Measurements from ENCODE around the gene CD46.

Gene CD46

GRCh38 chr1:207742850-207743555 is 8.9 kb upstream of the CD46 start:
- Histone ChIP-seq H3K36me3 (ENCODE audit: low read depth) (no peaks in the 10 kb centered on the region), H3K4me3 (ENCODE audit: severe bottlenecking) (no peak overlapping the region), H3K27me3 (ENCODE audit: insufficient read depth, poor library complexity, severe bottlenecking) (no peaks in the 10 kb centered on the region), H3K9me3 (ENCODE audit: severe bottlenecking) (no peaks in the 10 kb centered on the region), H3K4me1 (ENCODE audit: insufficient read depth, poor library complexity, severe bottlenecking) (peaks cover 7% of the 10 kb centered on the region), H3K27ac (ENCODE audit: poor library complexity, severe bottlenecking) (no peak overlapping the region)
- ATAC-seq (ENCODE audit: low read depth) (no peak), DNase-seq (ENCODE audit: low spot score) (no peak)
- TF ChIP-seq CTCF (IDR thresholded peaks at IDR 0.05; ENCODE audit: poor library complexity, severe bottlenecking), result no peak

GRCh38 chr1:207744000-207744534 is 7.8 kb upstream of the CD46 start:
- TF ChIP-seq CTCF (IDR thresholded peaks at IDR 0.05; ENCODE audit: poor library complexity, severe bottlenecking), result no peak
- ATAC-seq (ENCODE audit: low read depth) (no peak), DNase-seq (ENCODE audit: low spot score) (no peak)
- Histone ChIP-seq H3K27me3 (ENCODE audit: insufficient read depth, poor library complexity, severe bottlenecking) (no peaks in the 10 kb centered on the region), H3K4me1 (ENCODE audit: insufficient read depth, poor library complexity, severe bottlenecking) (peaks cover 7% of the 10 kb centered on the region), H3K4me3 (ENCODE audit: severe bottlenecking) (no peak overlapping the region), H3K9me3 (ENCODE audit: severe bottlenecking) (no peaks in the 10 kb centered on the region), H3K27ac (ENCODE audit: poor library complexity, severe bottlenecking) (no peak overlapping the region), H3K36me3 (ENCODE audit: low read depth) (no peaks in the 10 kb centered on the region)

DNA sequence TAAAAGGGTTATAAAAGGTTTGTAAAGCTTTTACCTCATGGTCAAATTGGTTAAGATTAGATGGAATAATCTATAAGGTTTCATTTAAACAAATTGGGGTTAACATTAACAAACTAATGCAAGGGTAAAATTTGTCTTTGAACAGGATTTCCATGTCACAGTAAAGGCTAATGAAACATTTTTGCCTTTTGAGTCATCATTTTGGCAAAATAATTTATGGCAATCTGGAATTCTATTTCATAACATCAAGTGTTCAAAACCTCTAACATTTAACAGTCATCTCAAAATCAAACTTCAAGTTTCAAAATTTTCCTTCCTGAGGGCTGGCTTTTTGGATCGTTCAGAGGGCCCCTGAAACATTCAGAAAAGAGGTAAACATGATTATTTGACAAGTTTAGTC is 6.6 kb upstream of the CD46 start:
- ATAC-seq (ENCODE audit: low read depth), result no peak
- Histone ChIP-seq H3K27me3 (ENCODE audit: insufficient read depth, poor library complexity, severe bottlenecking) (no peaks in the 10 kb centered on the region), H3K4me3 (ENCODE audit: severe bottlenecking) (no peak overlapping the region), H3K27ac (ENCODE audit: poor library complexity, severe bottlenecking) (no peak overlapping the region), H3K4me1 (ENCODE audit: insufficient read depth, poor library complexity, severe bottlenecking) (peaks cover 7% of the 10 kb centered on the region), H3K36me3 (ENCODE audit: low read depth) (no peaks in the 10 kb centered on the region), H3K9me3 (ENCODE audit: severe bottlenecking) (no peaks in the 10 kb centered on the region)
- TF ChIP-seq CTCF (IDR thresholded peaks at IDR 0.05; ENCODE audit: poor library complexity, severe bottlenecking), result no peak
- no peak for DNase-seq (ENCODE audit: low spot score)

- H3K36me3 ChIP-seq (ENCODE audit: low read depth), result no peaks in the 10 kb centered on the region
- H3K4me1 ChIP-seq (ENCODE audit: insufficient read depth, poor library complexity, severe bottlenecking), result peaks cover 14% of the 10 kb centered on the region
- TF ChIP-seq CTCF (IDR thresholded peaks at IDR 0.05; ENCODE audit: poor library complexity, severe bottlenecking), result no peak
- DNase-seq (ENCODE audit: low spot score) (no peak), ATAC-seq (ENCODE audit: low read depth) (no peak)
- no peak overlapping the region for H3K4me3 ChIP-seq (ENCODE audit: severe bottlenecking)
- H3K9me3 ChIP-seq (ENCODE audit: severe bottlenecking), result no peaks in the 10 kb centered on the region
- no peak overlapping the region for H3K27ac ChIP-seq (ENCODE audit: poor library complexity, severe bottlenecking)
- H3K27me3 ChIP-seq (ENCODE audit: insufficient read depth, poor library complexity, severe bottlenecking), result no peaks in the 10 kb centered on the region
These were observed 5.8 kb upstream of the CD46 start for GRCh38 chr1:207745839-207746767.
